ENCODE data around the gene PLEKHH1.

PLEKHH1 gene

GRCh38 chr14:67510836-67511235, 22.3 kb upstream of the PLEKHH1 start:
- DNase-seq (ENCODE audit: low spot score), result no peak

- DNase-seq (ENCODE audit: low spot score), result no peak
These were observed 20.4 kb upstream of the PLEKHH1 start for GRCh38 chr14:67512463-67513310.

- no peak for DNase-seq (ENCODE audit: low spot score)
These were observed 19.4 kb upstream of the PLEKHH1 start for GRCh38 chr14:67513631-67514108.

GRCh38 chr14:67514203-67514607, 18.9 kb upstream of the PLEKHH1 start:
- no peak for DNase-seq (ENCODE audit: low spot score)

GRCh38 chr14:67514650-67515385, 18.3 kb upstream of the PLEKHH1 start:
- DNase-seq (ENCODE audit: low spot score), result peak; percentile 33

- peak; percentile 32 for DNase-seq (ENCODE audit: low spot score)
These were observed 17.6 kb upstream of the PLEKHH1 start for GRCh38 chr14:67515386-67516079.

GRCh38 chr14:67516676-67517075, 16.4 kb upstream of the PLEKHH1 start:
- no peak for DNase-seq (ENCODE audit: low spot score)

GRCh38 chr14:67517083-67517482, 16.0 kb upstream of the PLEKHH1 start:
- DNase-seq (ENCODE audit: low spot score), result no peak

GRCh38 chr14:67519406-67519805, 13.7 kb upstream of the PLEKHH1 start:
- no peak for DNase-seq (ENCODE audit: low spot score)

- DNase-seq (ENCODE audit: low spot score), result no peak
These were observed 12.6 kb upstream of the PLEKHH1 start for GRCh38 chr14:67520482-67520881.

GRCh38 chr14:67522270-67522669, 10.8 kb upstream of the PLEKHH1 start:
- DNase-seq (ENCODE audit: low spot score), result no peak

GRCh38 chr14:67523764-67524633, 9.1 kb upstream of the PLEKHH1 start:
- DNase-seq (ENCODE audit: low spot score), result no peak

GRCh38 chr14:67524634-67524963, 8.5 kb upstream of the PLEKHH1 start:
- peak; percentile 7 for DNase-seq (ENCODE audit: low spot score)

- DNase-seq (ENCODE audit: low spot score), result no peak
These were observed 7.7 kb upstream of the PLEKHH1 start for GRCh38 chr14:67525389-67525788.

- no peak for DNase-seq (ENCODE audit: low spot score)
These were observed 6.9 kb upstream of the PLEKHH1 start for GRCh38 chr14:67526181-67526580.

GRCh38 chr14:67526676-67527459, 6.2 kb upstream of the PLEKHH1 start:
- peak; percentile 50 for DNase-seq (ENCODE audit: low spot score)

GRCh38 chr14:67527756-67528155, 5.3 kb upstream of the PLEKHH1 start:
- no peak for DNase-seq (ENCODE audit: low spot score)

- no peak for DNase-seq (ENCODE audit: low spot score)
These were observed 4.8 kb upstream of the PLEKHH1 start for GRCh38 chr14:67528276-67528675.

GRCh38 chr14:67529947-67530935, 2.8 kb upstream of the PLEKHH1 start:
- no peak for DNase-seq (ENCODE audit: low spot score)

- no peak for DNase-seq (ENCODE audit: low spot score)
These were observed 488 bp upstream of the PLEKHH1 start for GRCh38 chr14:67532606-67532997.

Measured in NAMALWA (cell line).